ENCODE data around the gene NDUFA13.

NDUFA13 gene

DNA sequence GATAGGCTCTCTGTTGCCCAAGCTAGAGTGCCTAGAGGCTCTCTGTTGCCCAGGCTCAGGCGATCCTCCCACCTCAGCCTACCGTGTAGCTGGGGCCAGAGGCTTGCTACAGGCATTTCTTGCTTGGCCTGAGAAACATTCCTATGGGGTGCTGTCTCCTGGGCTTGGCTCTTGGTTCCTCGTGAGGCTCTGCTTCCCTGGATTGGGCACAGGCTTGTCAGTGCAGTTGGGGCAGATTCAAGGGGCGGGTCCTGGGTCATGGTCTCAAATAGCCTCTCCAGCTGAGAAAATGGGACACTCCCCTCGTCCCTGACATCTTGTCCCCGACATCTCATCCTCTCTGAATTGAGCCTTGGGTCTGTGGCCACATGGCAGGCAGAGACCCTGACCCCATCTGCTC is 5.6 kb upstream of the NDUFA13 start:
- no peaks in the 10 kb centered on the region for H3K27me3 ChIP-seq (ENCODE audit: insufficient read depth, low read length, poor library complexity, severe bottlenecking)
- H3K4me1 ChIP-seq (ENCODE audit: insufficient read depth, low read length, poor library complexity, severe bottlenecking): peaks cover 1% of the 10 kb centered on the region
- no peaks in the 10 kb centered on the region for H4K20me1 ChIP-seq (ENCODE audit: insufficient read depth, low read length, poor library complexity, severe bottlenecking)
- no peaks in the 10 kb centered on the region for H3K9me3 ChIP-seq (ENCODE audit: insufficient read depth, low read depth, low read length)
- H2AFZ ChIP-seq (ENCODE audit: low read length): no peak overlapping the region
- H3F3A ChIP-seq (ENCODE audit: low read depth): no peaks in the 10 kb centered on the region
- H3K4me3 ChIP-seq (ENCODE audit: low read length, poor library complexity, severe bottlenecking): no peak overlapping the region
- TF ChIP-seq CTCF (conservative IDR thresholded peaks at IDR 0.05; ENCODE audit: low read length) (no peak), EZH2phosphoT487 (IDR thresholded peaks at IDR 0.05; ENCODE audit: borderline replicate concordance) (no peak)
- no peak overlapping the region for H3K4me2 ChIP-seq (ENCODE audit: low read depth, low read length, poor library complexity, severe bottlenecking)
- H3K9ac ChIP-seq (ENCODE audit: low read depth, low read length, poor library complexity, severe bottlenecking): no peak overlapping the region
- H3K36me3 ChIP-seq (ENCODE audit: insufficient read depth, low read length): peaks cover 24% of the 10 kb centered on the region; the same call in 1 of the 2 replicates
- H3K79me2 ChIP-seq (ENCODE audit: insufficient read depth, low read length): peaks cover 8% of the 10 kb centered on the region; the same call in 1 of the 2 replicates
- no peaks in the 10 kb centered on the region for H3K9me2 ChIP-seq (replicated peaks; ENCODE audit: low read depth, low read length)

- Histone ChIP-seq H3K27me3 (ENCODE audit: insufficient read depth, low read length, poor library complexity, severe bottlenecking) (no peaks in the 10 kb centered on the region), H3K9ac (ENCODE audit: low read depth, low read length, poor library complexity, severe bottlenecking) (no peak overlapping the region), H3K79me2 (ENCODE audit: insufficient read depth, low read length) (peaks cover 35% of the 10 kb centered on the region), H3K4me2 (ENCODE audit: low read depth, low read length, poor library complexity, severe bottlenecking) (no peak overlapping the region), H3K36me3 (ENCODE audit: insufficient read depth, low read length) (no peaks in the 10 kb centered on the region), H3K9me2 (replicated peaks; ENCODE audit: low read depth, low read length) (no peaks in the 10 kb centered on the region), H2AFZ (ENCODE audit: low read length) (no peak overlapping the region), H3F3A (ENCODE audit: low read depth) (no peaks in the 10 kb centered on the region), H4K20me1 (ENCODE audit: insufficient read depth, low read length, poor library complexity, severe bottlenecking) (peaks cover 8% of the 10 kb centered on the region), H3K4me1 (ENCODE audit: insufficient read depth, low read length, poor library complexity, severe bottlenecking) (peaks cover 18% of the 10 kb centered on the region), H3K9me3 (ENCODE audit: insufficient read depth, low read depth, low read length) (no peaks in the 10 kb centered on the region), H3K4me3 (ENCODE audit: low read length, poor library complexity, severe bottlenecking) (no peak overlapping the region)
- no peak for TF ChIP-seq CTCF (conservative IDR thresholded peaks at IDR 0.05; ENCODE audit: low read length)
- no peak for TF ChIP-seq EZH2phosphoT487 (IDR thresholded peaks at IDR 0.05; ENCODE audit: borderline replicate concordance)
Measured at GRCh38 chr19:19513682-19514081, 2.3 kb upstream of the NDUFA13 start.

DNA sequence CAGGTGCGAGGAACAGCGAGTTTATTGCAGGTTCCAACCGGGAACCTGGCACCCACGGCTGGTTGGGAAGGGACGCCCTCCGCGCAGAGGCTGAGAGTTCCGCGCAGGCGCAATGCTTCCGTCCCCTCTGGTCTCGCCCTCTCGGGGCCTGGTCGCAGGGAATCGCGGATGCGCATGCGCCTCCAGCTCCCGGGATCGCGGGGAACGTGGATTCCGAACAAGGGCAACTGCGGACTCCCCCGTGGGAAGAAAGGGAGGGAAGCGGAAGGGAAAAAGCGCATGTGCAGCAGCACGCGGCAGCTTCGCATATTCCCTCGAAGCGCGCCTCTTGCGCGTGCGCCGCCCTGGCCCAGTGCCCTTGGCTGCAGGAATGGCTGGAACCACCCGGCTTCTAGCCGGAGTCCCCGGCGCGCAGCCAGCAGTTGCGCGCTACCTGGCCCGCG is 1.8 kb upstream of the NDUFA13 start:
- H3K9me3 ChIP-seq (ENCODE audit: insufficient read depth, low read depth, low read length): no peaks in the 10 kb centered on the region
- no peak overlapping the region for H2AFZ ChIP-seq (ENCODE audit: low read length)

More for the DNA sequence above, 1.8 kb upstream of the NDUFA13 start:
- Histone ChIP-seq H3K79me2 (ENCODE audit: insufficient read depth, low read length) (peaks cover 41% of the 10 kb centered on the region), H3K4me2 (ENCODE audit: low read depth, low read length, poor library complexity, severe bottlenecking) (no peak overlapping the region), H3K4me3 (ENCODE audit: low read length, poor library complexity, severe bottlenecking) (no peak overlapping the region), H3K9me2 (replicated peaks; ENCODE audit: low read depth, low read length) (no peaks in the 10 kb centered on the region), H3K4me1 (ENCODE audit: insufficient read depth, low read length, poor library complexity, severe bottlenecking) (peaks cover 21% of the 10 kb centered on the region), H3K27me3 (ENCODE audit: insufficient read depth, low read length, poor library complexity, severe bottlenecking) (no peaks in the 10 kb centered on the region), H3K36me3 (ENCODE audit: insufficient read depth, low read length) (no peaks in the 10 kb centered on the region), H3K9ac (ENCODE audit: low read depth, low read length, poor library complexity, severe bottlenecking) (no peak overlapping the region), H3F3A (ENCODE audit: low read depth) (no peaks in the 10 kb centered on the region), H4K20me1 (ENCODE audit: insufficient read depth, low read length, poor library complexity, severe bottlenecking) (peaks cover 8% of the 10 kb centered on the region)
- TF ChIP-seq EZH2phosphoT487 (IDR thresholded peaks at IDR 0.05; ENCODE audit: borderline replicate concordance): no peak
